Amniotic epithelial cell (primary cell): ENCODE measurements around the gene GNS.

Source experiments
- DNase-seq: peaks from one replicate; pipeline ENCODE4 v3.0.0-alpha.2; 2010; ENCODE audit warnings: low read depth

Gene GNS

DNA sequence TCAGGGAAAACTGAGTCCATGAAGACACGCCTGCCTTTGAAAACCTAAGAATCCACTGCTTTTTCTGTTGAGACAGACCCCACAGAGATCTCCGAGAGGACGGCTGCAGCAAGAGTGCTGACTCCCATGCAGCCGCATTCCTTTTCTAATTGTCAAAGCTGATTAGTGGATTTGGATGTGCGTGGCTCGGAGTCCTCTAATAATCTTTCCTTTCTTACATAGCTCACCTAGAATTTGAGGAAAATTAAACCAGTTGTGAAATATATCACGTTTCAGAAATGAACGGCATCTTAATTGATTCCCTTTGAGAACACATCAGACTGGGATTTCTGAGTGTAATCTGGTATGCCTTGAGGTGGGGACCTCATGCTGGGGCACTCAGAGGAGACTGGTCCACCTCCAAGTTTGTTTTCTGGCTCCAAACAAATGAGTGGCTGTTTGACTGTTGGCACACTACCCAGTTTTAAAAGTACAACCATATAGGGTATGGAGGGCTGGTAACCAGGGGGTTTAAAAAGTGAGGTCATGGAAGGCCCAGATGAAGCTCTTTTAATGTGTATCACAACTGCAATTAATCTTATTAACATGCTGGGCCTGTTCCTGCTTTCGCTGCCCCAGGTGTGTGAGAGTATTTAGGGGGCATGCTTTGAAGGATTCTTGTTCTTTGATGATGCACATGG is 85.6 kb downstream of the GNS start:
- DNase-seq, result peak; percentile 48

DNA sequence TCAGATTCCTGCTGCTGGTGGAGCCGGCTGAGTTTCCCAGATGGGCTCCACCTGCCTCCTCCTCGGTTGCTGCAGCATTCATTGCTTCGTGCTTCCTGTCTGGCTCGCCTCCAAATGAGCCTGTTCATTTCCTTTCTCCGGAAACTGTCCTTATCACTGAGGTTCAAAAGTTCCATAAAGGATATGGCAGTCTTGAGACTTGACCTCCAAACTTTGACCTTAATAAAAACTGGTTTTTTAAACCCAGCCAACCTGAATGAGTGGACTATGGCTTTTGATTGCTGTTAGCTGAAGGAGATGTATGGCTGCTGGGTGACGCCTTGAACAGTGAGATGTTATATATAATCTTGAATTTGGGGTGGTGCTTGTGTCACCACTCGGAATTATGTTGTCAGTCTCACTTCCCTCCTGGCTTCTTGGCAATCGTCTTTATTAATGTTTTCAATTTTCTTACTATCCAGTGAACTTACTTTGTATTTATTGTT is 86.2 kb downstream of the GNS start:
- DNase-seq, result no peak

DNA sequence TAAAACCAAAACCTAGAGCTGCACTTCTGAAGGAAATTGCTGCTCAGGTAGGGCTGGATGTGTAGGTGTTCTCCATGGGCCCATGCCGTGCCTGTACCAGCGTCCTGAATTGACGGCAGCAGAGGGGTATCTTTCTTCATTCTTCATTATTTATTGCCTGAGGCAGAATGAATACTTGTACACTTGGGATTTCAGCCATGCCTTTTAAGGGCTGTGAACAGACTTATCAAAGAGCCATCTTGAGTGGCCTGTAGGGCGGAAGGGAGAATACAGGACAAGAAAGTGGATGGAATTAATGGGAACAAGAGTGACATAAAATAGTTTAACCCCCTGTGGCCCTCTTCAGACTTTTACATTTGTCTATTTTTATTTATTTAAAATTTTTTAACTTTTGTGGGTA is 87.5 kb downstream of the GNS start:
- no peak for DNase-seq

DNA sequence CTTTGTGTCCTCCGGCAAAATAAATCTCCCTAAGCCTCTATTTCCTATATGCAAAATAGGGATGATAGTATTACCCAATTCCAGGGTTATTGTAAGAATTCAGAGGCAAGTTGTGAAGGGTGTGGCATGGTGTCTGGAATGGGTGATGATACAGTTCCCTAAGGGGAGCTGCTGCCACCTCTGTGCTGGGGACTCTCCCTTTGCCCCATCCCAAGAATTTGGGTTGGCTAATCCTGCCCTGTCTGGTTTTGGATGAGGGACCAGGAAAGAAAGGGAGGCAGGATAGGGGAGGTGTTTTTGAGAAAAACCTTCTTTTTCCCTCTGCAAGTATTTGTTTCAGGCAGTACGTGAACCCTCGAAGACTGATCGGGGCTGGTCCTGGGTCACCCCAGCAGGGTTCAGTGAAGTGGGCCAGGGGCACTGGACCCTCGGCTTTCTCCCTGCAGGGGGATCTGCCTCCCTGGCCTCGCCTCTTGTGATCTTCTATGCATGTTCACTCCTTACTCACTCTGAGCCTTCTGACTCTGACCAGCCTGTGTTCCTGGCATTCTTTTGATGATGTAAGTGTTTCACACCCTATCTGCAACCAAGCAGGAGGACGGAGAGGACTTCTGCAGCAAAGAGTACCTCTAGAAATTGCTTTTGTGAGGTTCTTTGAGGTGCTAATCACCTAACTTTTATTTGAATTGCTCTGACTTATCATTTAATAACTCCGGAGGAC is 88.1 kb downstream of the GNS start:
- peak; percentile 85 for DNase-seq

GRCh38 chr12:64670019-64670418 is 89.2 kb downstream of the GNS start:
- no peak for DNase-seq

GRCh38 chr12:64669270-64669842 is 89.8 kb downstream of the GNS start:
- peak; percentile 49 for DNase-seq

GRCh38 chr12:64667793-64668192 is 91.4 kb downstream of the GNS start:
- DNase-seq, result no peak

- DNase-seq, result peak; percentile 48
Observed at GRCh38 chr12:64666054-64666914, 92.9 kb downstream of the GNS start.

DNA sequence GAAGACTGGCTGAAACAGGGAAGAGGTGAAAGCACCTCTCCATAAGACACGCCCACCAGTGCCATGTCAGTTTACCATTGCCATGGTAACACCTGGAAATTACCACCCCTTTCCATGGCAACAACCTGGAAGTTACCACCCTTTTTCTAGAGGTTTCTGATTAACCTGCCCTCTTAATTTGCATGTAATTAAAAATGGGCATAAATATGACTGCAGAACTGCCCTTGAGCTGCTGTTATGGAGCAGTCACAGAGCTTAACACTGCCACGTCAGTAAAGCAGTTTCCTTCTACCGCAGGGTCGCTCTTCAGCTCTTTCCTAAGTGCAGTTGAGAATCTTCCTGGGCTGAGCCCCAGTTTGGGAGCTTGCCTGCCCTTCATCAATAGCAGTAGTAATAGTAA is 93.7 kb downstream of the GNS start:
- DNase-seq, result no peak
